ENCODE measurements around the gene FLT1. TPM values are rescaled to one million over a fixed set of nuclear protein-coding genes. Genes with fewer than 3 reads are reported as not detected.

Gene FLT1
- total RNA-seq, 2 donors from 2014 or later, result 1.3 to 1.6 TPM

DNA sequence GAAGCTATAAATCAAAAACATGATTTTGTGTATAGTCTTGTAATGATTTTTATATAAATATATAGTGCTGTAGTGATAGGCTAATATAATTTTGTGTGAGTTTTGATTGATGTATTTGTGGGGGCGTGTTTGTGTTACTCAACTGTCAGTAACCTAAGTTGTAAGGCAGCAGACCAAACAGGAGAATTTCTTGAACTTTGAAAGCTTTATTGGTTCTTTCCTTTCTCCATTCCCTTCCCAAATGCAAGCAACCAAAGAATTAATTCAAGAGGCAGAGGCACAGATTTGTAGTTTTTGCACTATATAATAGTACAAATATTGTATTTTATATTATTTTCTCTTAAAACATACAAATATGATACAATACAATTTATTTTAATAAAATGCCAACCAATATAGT lies 109.6 kb downstream of the FLT1 start:
- Mint-ChIP-seq H3K27me3 (peaks cover 24 to 57% of the 10 kb centered on the region in 2 donors), H3K36me3 (no peaks in the 10 kb centered on the region), H3K27ac (no peak overlapping the region), H3K9me3 (no peaks in the 10 kb centered on the region), H3K4me1 (ENCODE audit: low read depth in 2 of 2) (peaks cover 6 to 7% of the 10 kb centered on the region in 2 donors), H3K4me3 (no peak overlapping the region)
- ATAC-seq (no peak), DNase-seq (ENCODE audit: low spot score) (no peak)

DNA sequence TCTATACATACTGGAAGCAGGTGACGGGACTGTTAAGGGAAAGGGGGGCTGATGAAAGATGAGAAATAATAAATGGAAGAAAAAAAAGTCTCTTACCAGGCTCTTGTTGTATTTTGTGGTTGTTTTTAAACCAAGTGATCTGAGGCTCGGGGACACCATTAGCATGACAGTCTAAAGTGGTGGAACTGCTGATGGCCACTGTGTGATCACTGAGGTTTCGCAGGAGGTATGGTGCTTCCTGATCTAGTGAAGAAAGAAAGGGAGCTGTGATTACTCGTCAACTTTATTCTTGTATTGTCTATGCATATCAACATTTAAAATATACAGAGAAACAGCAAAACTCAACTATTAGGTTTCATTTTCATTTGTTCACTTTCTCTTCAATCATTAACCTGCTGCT lies 110.1 kb downstream of the FLT1 start:
- no peak overlapping the region for H3K27ac Mint-ChIP-seq
- no peaks in the 10 kb centered on the region for H3K36me3 Mint-ChIP-seq
- H3K4me3 Mint-ChIP-seq, result peak overlapping the region; percentile 47
- no peaks in the 10 kb centered on the region for H3K9me3 Mint-ChIP-seq
- peaks cover 6 to 7% of the 10 kb centered on the region in 2 donors for H3K4me1 Mint-ChIP-seq (ENCODE audit: low read depth in 2 of 2)
- peaks cover 24 to 54% of the 10 kb centered on the region in 2 donors for H3K27me3 Mint-ChIP-seq
- no peak for DNase-seq (ENCODE audit: low spot score)
- ATAC-seq, result peak in 1 of 2 donors; percentile 56

- Mint-ChIP-seq H3K27me3 (peaks cover 20 to 38% of the 10 kb centered on the region in 2 donors), H3K27ac (no peak overlapping the region), H3K4me3 (no peak overlapping the region), H3K9me3 (no peaks in the 10 kb centered on the region), H3K4me1 (ENCODE audit: low read depth in 2 of 2) (peaks cover 6 to 7% of the 10 kb centered on the region in 2 donors), H3K36me3 (no peaks in the 10 kb centered on the region)
- no peak for DNase-seq (ENCODE audit: low spot score)
- ATAC-seq, result no peak
Observed at GRCh38 chr13:28380319-28380718, 114.6 kb downstream of the FLT1 start.

DNA sequence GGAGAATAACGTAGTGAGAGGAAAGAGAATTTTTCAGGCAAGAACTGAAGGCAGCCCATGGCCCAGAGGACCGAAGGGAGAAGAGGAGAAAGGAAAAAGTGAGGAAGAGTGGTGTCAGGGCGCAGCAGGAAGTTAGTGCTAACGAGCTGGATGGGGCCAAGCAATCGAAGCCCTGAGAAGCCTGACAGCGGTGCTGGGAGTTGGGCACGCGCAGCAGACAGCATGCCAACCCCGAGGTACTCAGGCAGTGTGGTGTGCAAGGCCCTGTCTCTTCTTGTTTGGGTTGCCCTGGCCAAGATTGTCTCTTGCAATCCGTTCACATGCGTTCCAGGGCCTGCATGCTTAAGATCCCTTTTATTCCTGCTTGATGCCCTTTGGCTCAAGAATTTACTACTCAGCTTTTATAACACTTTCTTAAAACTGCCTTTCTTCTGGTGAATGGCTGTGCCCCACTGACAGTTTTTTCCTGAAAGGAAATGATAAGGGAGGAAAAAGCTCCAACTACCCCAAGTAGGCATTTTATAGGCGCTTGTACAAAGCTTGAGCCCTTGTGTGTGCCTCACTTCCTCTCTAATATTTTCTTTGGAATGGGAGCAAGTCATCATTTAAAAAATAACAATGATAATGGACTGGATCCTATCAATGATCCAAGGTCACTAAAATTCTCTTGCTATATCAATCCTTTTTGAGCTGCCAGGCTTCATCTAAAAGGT lies 115.4 kb downstream of the FLT1 start:
- Mint-ChIP-seq H3K9me3 (no peaks in the 10 kb centered on the region), H3K27me3 (peaks cover 20 to 35% of the 10 kb centered on the region in 2 donors), H3K27ac (no peak overlapping the region), H3K4me1 (ENCODE audit: low read depth in 2 of 2) (peaks cover 2% of the 10 kb centered on the region in 2 donors), H3K36me3 (no peaks in the 10 kb centered on the region), H3K4me3 (no peak overlapping the region)
- ATAC-seq, result no peak
- no peak for DNase-seq (ENCODE audit: low spot score)

GRCh38 chr13:28376604-28377003 lies 118.3 kb downstream of the FLT1 start:
- Mint-ChIP-seq H3K27ac (no peak overlapping the region), H3K4me1 (ENCODE audit: low read depth in 2 of 2) (no peaks in the 10 kb centered on the region)

GRCh38 chr13:28375250-28375930 lies 119.5 kb downstream of the FLT1 start:
- no peak overlapping the region for H3K27ac Mint-ChIP-seq
- H3K4me3 Mint-ChIP-seq, result no peak overlapping the region
- peaks cover 16 to 19% of the 10 kb centered on the region in 2 donors for H3K27me3 Mint-ChIP-seq
- no peaks in the 10 kb centered on the region for H3K9me3 Mint-ChIP-seq
- H3K4me1 Mint-ChIP-seq (ENCODE audit: low read depth in 2 of 2), result no peaks in the 10 kb centered on the region
- DNase-seq (ENCODE audit: low spot score) (no peak), ATAC-seq (no peak)
- H3K36me3 Mint-ChIP-seq, result no peaks in the 10 kb centered on the region

More at GRCh38 chr13:28376604-28377003, 118.3 kb downstream of the FLT1 start:
- no peaks in the 10 kb centered on the region for H3K9me3 Mint-ChIP-seq
- H3K36me3 Mint-ChIP-seq, result no peaks in the 10 kb centered on the region
- H3K4me3 Mint-ChIP-seq, result no peak overlapping the region
- peaks cover 16 to 21% of the 10 kb centered on the region in 2 donors for H3K27me3 Mint-ChIP-seq
- DNase-seq (ENCODE audit: low spot score) (no peak), ATAC-seq (no peak)

GRCh38 chr13:28373810-28374209 lies 121.1 kb downstream of the FLT1 start:
- no peak for ATAC-seq
- H3K36me3 Mint-ChIP-seq, result no peaks in the 10 kb centered on the region

GRCh38 chr13:28370448-28370847 lies 124.5 kb downstream of the FLT1 start:
- H3K36me3 Mint-ChIP-seq, result no peaks in the 10 kb centered on the region
- H3K27me3 Mint-ChIP-seq, result peaks cover 4 to 7% of the 10 kb centered on the region in 2 donors
- DNase-seq (ENCODE audit: low spot score) (no peak), ATAC-seq (no peak)
- H3K27ac Mint-ChIP-seq, result no peak overlapping the region
- H3K4me3 Mint-ChIP-seq, result no peak overlapping the region
- H3K9me3 Mint-ChIP-seq, result no peaks in the 10 kb centered on the region
- no peaks in the 10 kb centered on the region for H3K4me1 Mint-ChIP-seq (ENCODE audit: low read depth in 2 of 2)

More at GRCh38 chr13:28373810-28374209, 121.1 kb downstream of the FLT1 start:
- DNase-seq (ENCODE audit: low spot score), result no peak
- Mint-ChIP-seq H3K27me3 (peaks cover 12 to 15% of the 10 kb centered on the region in 2 donors), H3K9me3 (no peaks in the 10 kb centered on the region), H3K27ac (no peak overlapping the region), H3K4me1 (ENCODE audit: low read depth in 2 of 2) (no peaks in the 10 kb centered on the region), H3K4me3 (no peak overlapping the region)

DNA sequence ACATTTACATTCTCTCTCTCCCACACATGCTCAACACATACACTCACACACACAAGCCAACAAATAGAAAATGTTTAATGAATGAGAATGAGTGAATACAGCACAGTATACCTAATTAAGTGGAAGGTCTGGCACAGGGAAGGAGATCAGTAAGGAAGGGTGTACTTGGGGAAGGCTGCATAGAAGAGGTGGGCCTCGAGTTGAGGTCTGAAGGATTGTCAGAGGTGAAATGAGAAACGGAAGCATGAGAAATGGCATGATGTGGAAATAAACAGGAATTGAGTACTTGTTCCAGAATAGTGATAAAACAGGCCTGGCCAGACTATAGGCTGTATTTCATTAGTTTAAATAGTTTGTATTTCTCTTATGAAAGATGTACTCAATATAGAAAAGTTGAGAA lies 136.2 kb downstream of the FLT1 start:
- Mint-ChIP-seq H3K36me3 (peaks cover 4% of the 10 kb centered on the region), H3K27ac (peak overlapping the region; percentile 40 to 58), H3K27me3 (no peaks in the 10 kb centered on the region), H3K9me3 (no peaks in the 10 kb centered on the region), H3K4me1 (ENCODE audit: low read depth in 2 of 2) (peaks cover 39 to 45% of the 10 kb centered on the region in 2 donors), H3K4me3 (peak overlapping the region; percentile 57)
- no peak for ATAC-seq
- DNase-seq (ENCODE audit: low spot score), result no peak

- H3K36me3 Mint-ChIP-seq, result peaks cover 4% of the 10 kb centered on the region
- H3K9me3 Mint-ChIP-seq, result no peaks in the 10 kb centered on the region
- peaks cover 41 to 48% of the 10 kb centered on the region in 2 donors for H3K4me1 Mint-ChIP-seq (ENCODE audit: low read depth in 2 of 2)
- DNase-seq (ENCODE audit: low spot score), result no peak
- H3K27ac Mint-ChIP-seq, result peak overlapping the region; percentile 40 to 58
- peak overlapping the region; percentile 57 for H3K4me3 Mint-ChIP-seq
- no peaks in the 10 kb centered on the region for H3K27me3 Mint-ChIP-seq
- peak; percentile 69 to 82 for ATAC-seq
Observed at GRCh38 chr13:28357911-28358433, 137.0 kb downstream of the FLT1 start.

DNA sequence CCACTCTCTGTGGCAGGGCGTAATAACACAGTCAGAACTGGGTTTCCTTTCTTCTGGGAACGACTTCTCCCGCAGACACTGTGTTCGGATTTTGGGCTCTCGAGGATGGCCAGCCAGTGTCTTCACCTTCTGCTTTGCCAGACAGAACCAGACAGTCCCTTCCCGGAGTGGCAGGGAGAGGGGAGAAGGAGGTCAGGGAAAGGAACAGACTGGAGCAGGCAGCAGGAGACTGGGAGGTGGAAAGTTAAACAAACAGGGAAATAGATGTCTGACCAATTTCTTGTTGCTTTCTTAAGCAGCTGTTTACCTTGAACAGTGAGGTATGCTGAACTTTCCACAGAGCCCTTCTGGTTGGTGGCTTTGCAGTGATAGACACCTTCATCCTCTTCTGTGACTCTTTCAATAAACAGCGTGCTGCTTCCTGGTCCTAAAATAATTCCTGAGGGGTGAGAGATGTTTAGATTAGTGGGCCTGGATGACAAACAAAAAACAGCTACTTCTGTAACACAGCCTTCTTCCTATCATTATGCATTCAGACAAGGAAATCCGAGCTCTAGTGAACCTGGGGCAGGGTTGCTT lies 137.6 kb downstream of the FLT1 start:
- Mint-ChIP-seq H3K27me3 (no peaks in the 10 kb centered on the region), H3K27ac (peak overlapping the region; percentile 40 to 58), H3K36me3 (peaks cover 4% of the 10 kb centered on the region), H3K9me3 (no peaks in the 10 kb centered on the region), H3K4me1 (ENCODE audit: low read depth in 2 of 2) (peaks cover 41 to 48% of the 10 kb centered on the region in 2 donors), H3K4me3 (peak overlapping the region; percentile 57)
- ATAC-seq (no peak), DNase-seq (ENCODE audit: low spot score) (no peak)

DNA sequence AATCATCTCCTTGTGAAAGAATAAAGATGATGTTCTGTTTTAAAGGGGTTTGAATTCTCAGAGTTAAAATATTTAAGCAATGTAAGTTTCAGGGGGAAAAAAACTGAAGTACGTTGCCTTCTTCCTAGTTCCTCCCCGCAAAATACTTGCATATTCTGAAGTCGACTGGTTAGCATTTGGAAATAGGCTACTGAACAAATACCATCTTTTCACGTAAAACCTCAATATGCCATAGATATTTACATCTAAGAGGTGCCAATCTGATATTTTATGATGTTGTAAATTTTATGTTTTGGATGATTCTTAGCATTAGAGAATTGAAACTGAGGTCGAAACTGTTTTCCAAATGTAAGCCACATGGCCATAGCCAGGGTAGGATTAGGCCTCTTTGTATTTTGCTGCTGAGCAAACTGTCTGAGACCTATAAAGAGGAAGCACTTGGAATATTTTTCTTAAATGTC lies 138.3 kb downstream of the FLT1 start:
- no peak for DNase-seq (ENCODE audit: low spot score)
- Mint-ChIP-seq H3K4me1 (ENCODE audit: low read depth in 2 of 2) (peaks cover 41 to 48% of the 10 kb centered on the region in 2 donors), H3K27ac (peak overlapping the region; percentile 40 to 58), H3K36me3 (peaks cover 4% of the 10 kb centered on the region), H3K4me3 (peak overlapping the region; percentile 80), H3K9me3 (no peaks in the 10 kb centered on the region), H3K27me3 (no peaks in the 10 kb centered on the region)
- no peak for ATAC-seq

DNA sequence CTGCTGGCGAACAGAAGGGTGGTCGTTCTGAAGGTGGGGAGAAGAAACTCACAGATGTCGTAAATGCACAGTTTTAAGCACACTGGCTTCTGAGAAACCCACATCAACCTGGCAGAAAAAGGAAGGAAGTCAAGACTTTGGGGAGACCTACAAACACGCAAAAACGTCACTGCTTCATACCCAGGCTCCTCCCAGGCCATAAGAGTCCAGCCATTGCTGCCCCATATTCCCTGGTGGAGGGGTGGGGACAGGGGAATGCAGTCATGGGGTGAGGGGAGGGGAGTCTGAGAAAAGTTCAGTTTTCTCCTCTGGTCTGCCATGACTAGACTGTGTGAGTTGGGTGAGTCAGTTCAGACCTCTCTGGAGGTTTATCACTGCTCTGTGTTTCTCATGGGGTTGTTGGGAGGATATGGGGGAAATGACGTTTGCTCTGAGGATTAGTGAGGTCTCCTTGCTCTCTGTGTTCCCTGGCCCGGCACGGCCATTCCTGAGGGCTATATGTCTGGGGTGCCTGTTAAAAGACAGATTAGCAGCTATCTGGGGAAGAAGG lies 139.0 kb downstream of the FLT1 start:
- H3K4me3 Mint-ChIP-seq, result peak overlapping the region; percentile 80

More for the DNA sequence above, 139.0 kb downstream of the FLT1 start:
- no peaks in the 10 kb centered on the region for H3K27me3 Mint-ChIP-seq
- peak overlapping the region; percentile 40 to 58 for H3K27ac Mint-ChIP-seq
- peaks cover 41 to 48% of the 10 kb centered on the region in 2 donors for H3K4me1 Mint-ChIP-seq (ENCODE audit: low read depth in 2 of 2)
- DNase-seq (ENCODE audit: low spot score), result no peak
- no peaks in the 10 kb centered on the region for H3K9me3 Mint-ChIP-seq
- peak; percentile 83 to 90 for ATAC-seq
- H3K36me3 Mint-ChIP-seq, result peaks cover 4% of the 10 kb centered on the region
